ENCODE results near the gene C1orf53.

- TF ChIP-seq CTCF (IDR thresholded peaks at IDR 0.05) (no peak), POLR2AphosphoS5 (IDR thresholded peaks at IDR 0.05) (no peak)
Measured at GRCh38 chr1:197937892-197938291, 35.5 kb downstream of the C1orf53 start.

Data from suprapubic skin (tissue), 3 donors.